Nephron (organoid): ENCODE results near the gene MEAK7.
A peak's percentile ranks its signal among the peaks of the same experiment; 100 is the strongest.

ENCODE experiments used
- H3K27ac Mint-ChIP-seq, 3 experiments: 2 replicates each; pipeline ENCODE4 v1.8.0; 2020; ENCODE audit warnings: mixed read lengths in 3 of 3, mild to moderate bottlenecking in 2 of 3, moderate library complexity in 1 of 3
- H3K27me3 Mint-ChIP-seq: 2 replicates; pipeline ENCODE4 v1.8.0; 2021; ENCODE audit warnings: low read depth, mild to moderate bottlenecking, moderate library complexity, mixed read lengths
- H3K36me3 Mint-ChIP-seq: 2 replicates; pipeline ENCODE4 v1.8.0; 2020; ENCODE audit warnings: low read depth, mixed read lengths
- H3K4me1 Mint-ChIP-seq: 2 replicates; pipeline ENCODE4 v1.8.0; 2020; ENCODE audit warnings: mixed read lengths
- H3K4me3 Mint-ChIP-seq, 3 experiments: 2 replicates each; pipeline ENCODE4 v1.8.0; 2020; ENCODE audit warnings: mild to moderate bottlenecking in 3 of 3, mixed read lengths in 3 of 3, moderate library complexity in 2 of 3
- H3K9me3 Mint-ChIP-seq: 2 replicates; pipeline ENCODE4 v1.8.0; 2020; ENCODE audit warnings: mixed read lengths
- CTCF ChIP-seq, 3 experiments: fragments of 200-600 bp; sonication (generic); IDR thresholded peaks; one replicate each; pipeline ENCODE4 v1.5.0; 2021; ENCODE audit warnings: antibody characterized with exemption in 3 of 3; ENCODE audit not compliant: unreplicated experiment in 3 of 3

MEAK7 gene

GRCh38 chr16:84535851-84536250 is 31.4 kb upstream of the MEAK7 start:
- no peak for TF ChIP-seq CTCF (IDR thresholded peaks at IDR 0.05; ENCODE audit: unreplicated experiment in 3 of 3)
- Mint-ChIP-seq H3K27ac (peak overlapping the region; percentile 78 to 92 (median 86)), H3K36me3 (no peaks in the 10 kb centered on the region), H3K4me1 (peaks cover 54% of the 10 kb centered on the region), H3K9me3 (no peaks in the 10 kb centered on the region), H3K4me3 (no peak overlapping the region), H3K27me3 (peaks cover 13% of the 10 kb centered on the region)

GRCh38 chr16:84535408-84535807 is 30.9 kb upstream of the MEAK7 start:
- no peak for TF ChIP-seq CTCF (IDR thresholded peaks at IDR 0.05; ENCODE audit: unreplicated experiment in 3 of 3)
- Mint-ChIP-seq H3K9me3 (no peaks in the 10 kb centered on the region), H3K4me3 (peak overlapping the region in 1 of 3 experiments; percentile 18), H3K27me3 (peaks cover 13% of the 10 kb centered on the region), H3K4me1 (peaks cover 54% of the 10 kb centered on the region), H3K27ac (peak overlapping the region; percentile 78 to 92 (median 86)), H3K36me3 (no peaks in the 10 kb centered on the region)

- H3K4me3 Mint-ChIP-seq = no peak overlapping the region
- H3K27me3 Mint-ChIP-seq = peaks cover 13% of the 10 kb centered on the region
- peaks cover 53% of the 10 kb centered on the region for H3K4me1 Mint-ChIP-seq
- no peaks in the 10 kb centered on the region for H3K9me3 Mint-ChIP-seq
- no peaks in the 10 kb centered on the region for H3K36me3 Mint-ChIP-seq
- TF ChIP-seq CTCF (IDR thresholded peaks at IDR 0.05; ENCODE audit: unreplicated experiment in 3 of 3) = no peak
- H3K27ac Mint-ChIP-seq = peak overlapping the region in 2 of 3 experiments; percentile 86 to 92
Measured at GRCh38 chr16:84534815-84535214, 30.4 kb upstream of the MEAK7 start.

GRCh38 chr16:84532855-84533486 is 28.5 kb upstream of the MEAK7 start:
- H3K27me3 Mint-ChIP-seq = peaks cover 10% of the 10 kb centered on the region
- no peak for TF ChIP-seq CTCF (IDR thresholded peaks at IDR 0.05; ENCODE audit: unreplicated experiment in 3 of 3)
- H3K27ac Mint-ChIP-seq = peak overlapping the region; percentile 89 to 98 (median 91)
- H3K4me3 Mint-ChIP-seq = no peak overlapping the region
- H3K36me3 Mint-ChIP-seq = peaks cover 3% of the 10 kb centered on the region
- peaks cover 40% of the 10 kb centered on the region for H3K4me1 Mint-ChIP-seq
- H3K9me3 Mint-ChIP-seq = peaks cover 6% of the 10 kb centered on the region

- peaks cover 6% of the 10 kb centered on the region for H3K9me3 Mint-ChIP-seq
- peaks cover 10% of the 10 kb centered on the region for H3K27me3 Mint-ChIP-seq
- TF ChIP-seq CTCF (IDR thresholded peaks at IDR 0.05; ENCODE audit: unreplicated experiment in 3 of 3) = no peak
- peaks cover 38% of the 10 kb centered on the region for H3K4me1 Mint-ChIP-seq
- H3K36me3 Mint-ChIP-seq = peaks cover 3% of the 10 kb centered on the region
- H3K27ac Mint-ChIP-seq = peak overlapping the region; percentile 89 to 98 (median 91)
- peak overlapping the region in 1 of 3 experiments; percentile 3 for H3K4me3 Mint-ChIP-seq
Measured at GRCh38 chr16:84532291-84532724, 27.8 kb upstream of the MEAK7 start.

- TF ChIP-seq CTCF (IDR thresholded peaks at IDR 0.05; ENCODE audit: unreplicated experiment in 3 of 3) = no peak
- Mint-ChIP-seq H3K4me1 (peaks cover 42% of the 10 kb centered on the region), H3K27me3 (peaks cover 10% of the 10 kb centered on the region), H3K36me3 (peaks cover 3% of the 10 kb centered on the region), H3K9me3 (peaks cover 6% of the 10 kb centered on the region), H3K27ac (peak overlapping the region; percentile 89 to 98 (median 91)), H3K4me3 (peak overlapping the region in 1 of 3 experiments; percentile 12)
Measured at GRCh38 chr16:84531671-84532111, 27.2 kb upstream of the MEAK7 start.
